ENCODE results near the gene TPMT. TPM values are rescaled to one million over a fixed set of nuclear protein-coding genes. Genes with fewer than 3 reads are reported as not detected.

Gene TPMT
- total RNA-seq, 1 donor from 2014 or later, result 8.0 TPM

GRCh38 chr6:18088419-18089296 is 66.2 kb downstream of the TPMT start:
- Mint-ChIP-seq H3K4me3 (no peak overlapping the region), H3K36me3 (peaks cover 6% of the 10 kb centered on the region)

GRCh38 chr6:18087396-18088165 is 67.3 kb downstream of the TPMT start:
- no peak overlapping the region for H3K27ac Mint-ChIP-seq

More at GRCh38 chr6:18088419-18089296, 66.2 kb downstream of the TPMT start:
- Mint-ChIP-seq H3K4me1 (no peaks in the 10 kb centered on the region), H3K27ac (no peak overlapping the region), H3K9me3 (peaks cover 19% of the 10 kb centered on the region), H3K27me3 (ENCODE audit: low read depth) (no peaks in the 10 kb centered on the region)
- no peak for DNase-seq (ENCODE audit: low spot score in 2 of 2, unreplicated experiment in 2 of 2)
- no peak for TF ChIP-seq CTCF (IDR thresholded peaks at IDR 0.05; ENCODE audit: unreplicated experiment)

GRCh38 chr6:18081025-18081668 is 73.7 kb downstream of the TPMT start:
- Mint-ChIP-seq H3K27ac (peak overlapping the region; percentile 3), H3K36me3 (no peaks in the 10 kb centered on the region), H3K4me1 (peaks cover 9% of the 10 kb centered on the region), H3K9me3 (peaks cover 6% of the 10 kb centered on the region), H3K27me3 (ENCODE audit: low read depth) (no peaks in the 10 kb centered on the region), H3K4me3 (no peak overlapping the region)
- no peak for DNase-seq (ENCODE audit: low spot score in 2 of 2, unreplicated experiment in 2 of 2)
- no peak for TF ChIP-seq CTCF (IDR thresholded peaks at IDR 0.05; ENCODE audit: unreplicated experiment)

More at GRCh38 chr6:18087396-18088165, 67.3 kb downstream of the TPMT start:
- no peak for DNase-seq (ENCODE audit: low spot score in 2 of 2, unreplicated experiment in 2 of 2)
- H3K36me3 Mint-ChIP-seq, result peaks cover 6% of the 10 kb centered on the region
- no peaks in the 10 kb centered on the region for H3K27me3 Mint-ChIP-seq (ENCODE audit: low read depth)
- no peak overlapping the region for H3K4me3 Mint-ChIP-seq
- peaks cover 19% of the 10 kb centered on the region for H3K9me3 Mint-ChIP-seq
- no peak for TF ChIP-seq CTCF (IDR thresholded peaks at IDR 0.05; ENCODE audit: unreplicated experiment)
- H3K4me1 Mint-ChIP-seq, result peaks cover 4% of the 10 kb centered on the region

GRCh38 chr6:18080544-18080943 is 74.3 kb downstream of the TPMT start:
- peaks cover 9% of the 10 kb centered on the region for H3K9me3 Mint-ChIP-seq
- DNase-seq (ENCODE audit: low spot score in 2 of 2, unreplicated experiment in 2 of 2), result no peak
- H3K36me3 Mint-ChIP-seq, result no peaks in the 10 kb centered on the region

More at GRCh38 chr6:18080544-18080943, 74.3 kb downstream of the TPMT start:
- H3K27ac Mint-ChIP-seq, result no peak overlapping the region
- no peak for TF ChIP-seq CTCF (IDR thresholded peaks at IDR 0.05; ENCODE audit: unreplicated experiment)
- no peak overlapping the region for H3K4me3 Mint-ChIP-seq
- no peaks in the 10 kb centered on the region for H3K27me3 Mint-ChIP-seq (ENCODE audit: low read depth)
- H3K4me1 Mint-ChIP-seq, result peaks cover 9% of the 10 kb centered on the region
